H1 (cell line): ENCODE data around the gene NUSAP1. TPM values are rescaled to one million over a fixed set of nuclear protein-coding genes. Genes with fewer than 3 reads are reported as not detected.

ENCODE experiments used
- CTCF ChIA-PET: fragments of 300-600 bp; sonication (Branson Sonifier 250); formaldehyde crosslinking; loops from one replicate; lab custom pipeline; 2021; ENCODE audit not compliant: partially characterized antibody; lab: Charles Lee
- POLR2A ChIA-PET: fragments of 300-600 bp; sonication (Branson Sonifier 250); formaldehyde crosslinking; loops from one replicate; lab custom pipeline; 2021; ENCODE audit warnings: inconsistent platforms; ENCODE audit not compliant: partially characterized antibody; lab: Charles Lee
- DNase-seq, 2 experiments: peaks; one replicate each; pipeline versions ENCODE4 v3.0.0 to v3.0.0-alpha.2; 2010 to 2022; ENCODE audit warnings: low spot score in 2 of 2, low read depth in 1 of 2, mixed read lengths in 1 of 2
- FAIRE-seq: peaks from 2 replicates; lab custom pipeline; 2011; peaks lifted over from hg19 to GRCh38; lab: Jason Lieb, UNC
- H2AFZ ChIP-seq: 2 replicates; pipeline ENCODE4 v1.8.1; 2012; ENCODE audit warnings: low read length, inconsistent platforms
- H2AK5ac ChIP-seq: 2 replicates; pipeline ENCODE4 v1.6.1; 2013; ENCODE audit warnings: low read depth, low read length
- H2BK120ac ChIP-seq: replicated peaks from 2 replicates; pipeline ENCODE3; 2013; ENCODE audit warnings: low read depth, low read length, inconsistent platforms
- H2BK12ac ChIP-seq: 2 replicates; pipeline ENCODE4 v1.6.1; 2013; ENCODE audit warnings: low read depth, low read length
- H2BK15ac ChIP-seq: 2 replicates; pipeline ENCODE4 v1.6.1; 2013; ENCODE audit warnings: low read length
- H2BK20ac ChIP-seq: 2 replicates; pipeline ENCODE4 v1.6.1; 2013; ENCODE audit warnings: low read length
- H2BK5ac ChIP-seq: 2 replicates; pipeline ENCODE4 v1.6.1; 2013; ENCODE audit warnings: low read depth, low read length
- H3K14ac ChIP-seq: 2 replicates; pipeline ENCODE4 v1.6.1; 2013; ENCODE audit warnings: inconsistent platforms; ENCODE audit not compliant: insufficient read length
- H3K18ac ChIP-seq: 2 replicates; pipeline ENCODE4 v1.6.1; 2013; ENCODE audit warnings: low read length; ENCODE audit errors: extremely low read depth
- H3K23ac ChIP-seq: 2 replicates; pipeline ENCODE4 v1.6.1; 2013; ENCODE audit warnings: inconsistent platforms; ENCODE audit not compliant: insufficient read length
- H3K23me2 ChIP-seq: 2 replicates; pipeline ENCODE4 v1.6.1; 2013; ENCODE audit warnings: low read depth, low read length
- H3K27ac ChIP-seq: 2 replicates; pipeline ENCODE4 v1.6.1; 2011; ENCODE audit warnings: low read depth, low read length, inconsistent platforms
- H3K27me3 ChIP-seq, 4 experiments: replicated peaks in 1 of 4; 1 replicate in 1 of 4; 2 replicates in 3 of 4; pipeline versions ENCODE4 v1.6.1 to v1.8.1; 2011 to 2013; ENCODE audit warnings: low read length in 3 of 4, mild to moderate bottlenecking in 3 of 4, inconsistent platforms in 2 of 4, mixed read lengths in 2 of 4, moderate library complexity in 1 of 4; ENCODE audit not compliant: control insufficient read depth in 3 of 4, insufficient read depth in 3 of 4; ENCODE audit errors: extremely low read depth in 1 of 4
- H3K36me3 ChIP-seq, 4 experiments: 2 replicates each; pipeline versions ENCODE4 v1.6.1 to v1.8.1; 2011 to 2013; ENCODE audit warnings: mild to moderate bottlenecking in 4 of 4, low read length in 3 of 4, moderate library complexity in 2 of 4, control low read depth in 1 of 4, inconsistent platforms in 1 of 4; ENCODE audit not compliant: insufficient read depth in 4 of 4, control insufficient read depth in 2 of 4
- H3K4ac ChIP-seq: replicated peaks from 2 replicates; pipeline ENCODE3; 2013; ENCODE audit warnings: low read length, low read depth, mixed read lengths, inconsistent platforms; ENCODE audit not compliant: insufficient read length
- H3K4me1 ChIP-seq, 4 experiments: replicated peaks in 1 of 4; 1 replicate in 1 of 4; 2 replicates in 3 of 4; pipeline versions ENCODE4 v1.6.1 to v1.8.1; 2011 to 2013; ENCODE audit warnings: low read length in 3 of 4, inconsistent platforms in 2 of 4, mixed read lengths in 1 of 4; ENCODE audit not compliant: insufficient read depth in 4 of 4, control insufficient read depth in 3 of 4
- H3K4me2 ChIP-seq, 2 experiments: 2 replicates each; pipeline versions ENCODE4 v1.6.1 to v1.8.1; 2011 to 2013; ENCODE audit warnings: low read depth in 2 of 2, low read length in 2 of 2, control low read depth in 1 of 2, inconsistent platforms in 1 of 2, mild to moderate bottlenecking in 1 of 2; ENCODE audit not compliant: insufficient read depth in 1 of 2
- H3K4me3 ChIP-seq, 4 experiments: fragments of 200-600, 300-600 bp in 1 of 4; sonication (generic), shearing (Covaris generic), sonication (Bioruptor Twin) in 1 of 4; 2 replicates each; pipeline versions ENCODE4 v1.5.1 to v1.8.1; 2011 to 2016; ENCODE audit warnings: low read length in 4 of 4, low read depth in 3 of 4, control low read depth in 2 of 4, inconsistent platforms in 2 of 4, mild to moderate bottlenecking in 2 of 4, mixed read lengths in 1 of 4, moderate library complexity in 1 of 4; ENCODE audit not compliant: insufficient read depth in 2 of 4; ENCODE audit errors: extremely low read depth in 1 of 4
- H3K56ac ChIP-seq: replicated peaks from 2 replicates; pipeline ENCODE3; 2013; ENCODE audit warnings: low read depth, mild to moderate bottlenecking, mixed read lengths, low read length, inconsistent platforms; ENCODE audit not compliant: insufficient read length
- H3K79me1 ChIP-seq: 2 replicates; pipeline ENCODE4 v1.6.1; 2013; ENCODE audit warnings: low read depth, low read length, control low read depth
- H3K79me2 ChIP-seq, 2 experiments: 2 replicates each; pipeline versions ENCODE4 v1.6.1 to v1.8.1; 2012 to 2013; ENCODE audit warnings: low read length in 2 of 2, mild to moderate bottlenecking in 2 of 2, inconsistent platforms in 1 of 2; ENCODE audit not compliant: insufficient read depth in 2 of 2, control insufficient read depth in 1 of 2
- H3K9ac ChIP-seq, 4 experiments: replicated peaks in 1 of 4; 1 replicate in 1 of 4; 2 replicates in 3 of 4; pipeline versions ENCODE4 v1.6.1 to v1.8.1; 2011 to 2013; ENCODE audit warnings: low read depth in 3 of 4, low read length in 3 of 4, control low read depth in 2 of 4, mild to moderate bottlenecking in 2 of 4, moderate library complexity in 2 of 4, inconsistent platforms in 1 of 4; ENCODE audit errors: extremely low read depth in 1 of 4
- H3K9me3 ChIP-seq, 2 experiments: 2 replicates each; pipeline versions ENCODE4 v1.6.1 to v1.8.1; 2012 to 2013; ENCODE audit warnings: mild to moderate bottlenecking in 2 of 2, moderate library complexity in 2 of 2, control low read depth in 1 of 2, inconsistent platforms in 1 of 2, low read depth in 1 of 2, low read length in 1 of 2, mixed read lengths in 1 of 2; ENCODE audit not compliant: insufficient read depth in 2 of 2
- H4K20me1 ChIP-seq, 2 experiments: replicated peaks in 1 of 2; 2 replicates each; pipeline versions ENCODE3 to v1.8.1; 2011 to 2013; ENCODE audit warnings: inconsistent platforms in 2 of 2, low read length in 2 of 2, mild to moderate bottlenecking in 1 of 2; ENCODE audit not compliant: insufficient read depth in 2 of 2, control insufficient read depth in 1 of 2
- H4K5ac ChIP-seq: 2 replicates; pipeline ENCODE4 v1.6.1; 2013; ENCODE audit warnings: low read length, low read depth, mixed read lengths, inconsistent platforms; ENCODE audit not compliant: insufficient read length
- H4K8ac ChIP-seq: 2 replicates; pipeline ENCODE4 v1.8.0; 2013; ENCODE audit warnings: mild to moderate bottlenecking, moderate library complexity, low read length, inconsistent platforms; ENCODE audit not compliant: insufficient read depth; ENCODE audit errors: extremely low read depth
- H4K91ac ChIP-seq: replicated peaks from 2 replicates; pipeline ENCODE3; 2013; ENCODE audit warnings: low read length, mixed read lengths, inconsistent platforms; ENCODE audit not compliant: insufficient read length
- CEBPB ChIP-seq: IDR thresholded peaks from 2 replicates; pipeline ENCODE4 v1.6.1; 2012; ENCODE audit warnings: low read depth, low read length
- NRF1 ChIP-seq: IDR thresholded peaks from 2 replicates; pipeline ENCODE4 v1.6.1; 2011; ENCODE audit warnings: mild to moderate bottlenecking, low read depth, low read length, improper control_type of control experiment
- POLR2A ChIP-seq, 2 experiments: IDR thresholded peaks; 1 replicate in 1 of 2; 2 replicates in 1 of 2; pipeline ENCODE4 v1.6.1; 2011; ENCODE audit warnings: low read depth in 2 of 2, low read length in 2 of 2, mild to moderate bottlenecking in 2 of 2; ENCODE audit errors: control extremely low read depth in 1 of 2
- RNF2 ChIP-seq: fragments of 200-900, 300-1000 bp; sonication (generic); IDR thresholded peaks from 2 replicates; pipeline ENCODE4 v1.7.1; 2016; ENCODE audit warnings: borderline replicate concordance, low read depth, mild to moderate bottlenecking, antibody characterized with exemption, low read length; ENCODE audit not compliant: poor library complexity, severe bottlenecking; ENCODE audit errors: missing control alignments
- SIN3A ChIP-seq, 2 experiments: IDR thresholded peaks in 1 of 2; conservative IDR thresholded peaks in 1 of 2; 2 replicates each; pipeline ENCODE4 v1.6.1; 2011 to 2012; ENCODE audit warnings: low read length in 2 of 2, improper control_type of control experiment in 1 of 2, low read depth in 1 of 2, mild to moderate bottlenecking in 1 of 2
- TCF12 ChIP-seq: IDR thresholded peaks from 2 replicates; pipeline ENCODE4 v1.6.1; 2011; ENCODE audit warnings: low read depth, mild to moderate bottlenecking, low read length
- WGBS, 2 experiments: shearing (Covaris generic) in 1 of 2; methylation state at CpG; one replicate each; pipeline versions ENCODE4 v1.1.6 to v1.1.7; 2013 to 2015; ENCODE audit warnings: low lambda C conversion rate in 2 of 2, mixed read lengths in 2 of 2, inconsistent platforms in 1 of 2, low coverage in 1 of 2, missing lambda C conversion rate in 1 of 2; ENCODE audit not compliant: insufficient replicate concordance in 2 of 2, insufficient coverage in 1 of 2, insufficient read length in 1 of 2; ENCODE audit errors: extremely low coverage in 1 of 2, missing lambda C conversion rate in 1 of 2; 5-methylcytosine and 5-hydroxymethylcytosine counted together
- polyA plus RNA-seq, 7 experiments: library from polyadenylated mRNA; depleted of rRNA in 3 of 7; stranded (reverse) in 5 of 7; unstranded in 2 of 7; fragments of >200 nt in 5 of 7; fragments of 200-250 nt in 2 of 7; gene quantifications; 1 replicate in 5 of 7; 2 replicates in 1 of 7; 4 replicates in 1 of 7; pipeline versions ENCODE4 v1.2.1 to v1.2.3, GENCODE V29; 2011 to 2013; ENCODE audit warnings: missing spikeins in 2 of 7, mixed read lengths in 2 of 7
- total RNA-seq: library from RNA; stranded (reverse); fragmentation: NEBNext Ultra II Directional; extraction: Animal tissue kit (Norgen Biotek cat#: 25700); gene quantifications from 2 replicates; pipeline ENCODE4 v1.2.1, GENCODE V29; 2021

NUSAP1 gene
- total and polyA plus RNA-seq, 2 of the 8 experiments (the other 6 are each of a cell fraction or from before 2014, with no cell fraction given) = 60.8 to 144 TPM

DNA sequence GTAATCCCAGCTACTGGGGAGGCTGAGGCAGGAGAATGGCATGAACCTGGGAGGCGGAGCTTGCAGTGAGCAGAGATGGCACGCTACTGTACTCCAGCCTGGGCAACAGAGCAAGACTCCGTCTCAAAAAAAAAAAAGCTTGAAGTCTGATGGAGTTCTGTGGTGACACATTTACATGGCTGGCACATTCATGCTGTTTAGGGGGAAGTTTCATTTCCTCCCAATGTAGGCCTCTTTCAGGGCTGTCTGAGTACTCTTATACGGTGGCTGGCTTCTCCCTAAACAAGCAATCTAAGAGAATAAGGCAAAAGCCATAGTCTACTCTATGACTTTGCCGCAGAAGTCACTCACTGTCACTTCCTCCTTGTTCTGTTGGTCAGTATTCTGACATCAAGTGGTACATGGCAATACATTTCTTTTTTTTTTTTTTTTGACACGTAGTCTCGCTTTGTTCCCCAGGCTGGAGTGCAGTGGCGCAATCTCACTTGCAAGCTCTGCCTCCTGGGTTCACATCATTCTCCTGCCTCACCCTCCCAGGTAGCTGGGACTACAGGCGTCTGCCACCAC is 41.5 kb upstream of the NUSAP1 start:
- H3K27ac ChIP-seq = no peak overlapping the region
- no peaks in the 10 kb centered on the region for H3K4me1 ChIP-seq
- H2BK20ac ChIP-seq = no peak overlapping the region
- H3K36me3 ChIP-seq = peaks cover 14 to 65% (median 41%) of the 10 kb centered on the region in 4 experiments
- H3K9me3 ChIP-seq = no peaks in the 10 kb centered on the region
- H3K4me2 ChIP-seq = no peak overlapping the region
- no peak overlapping the region for H3K4ac ChIP-seq
- no peaks in the 10 kb centered on the region for H3K23me2 ChIP-seq
- no peak for DNase-seq
- 93% methylated on average over 9 of the region's 9 CpGs; no CpG with 5 or more reads in 1 of the 2 experiments for WGBS, 2 experiments
- H2AFZ ChIP-seq = no peak overlapping the region
- no peak overlapping the region for H2AK5ac ChIP-seq
- no peak overlapping the region for H3K14ac ChIP-seq
- no peak overlapping the region for H3K4me3 ChIP-seq
- CTCF ChIA-PET = interaction anchor here (0.7 to 0.9 kb wide), 2 partner anchors 10 to 385 kb away, joined by 3 read pairs; no protein-coding TSS in a partner anchor
- no peak overlapping the region for H2BK15ac ChIP-seq
- POLR2A ChIA-PET = interaction anchor here (0.6 to 4.0 kb wide), 7 partner anchors 7 to 42 kb away, joined by 3 to 18 read pairs (median 5); partner anchors contain the start of genes NUSAP1 and OIP5
- H3K9ac ChIP-seq = no peak overlapping the region
- H3K79me2 ChIP-seq = peaks cover 0 to 47% of the 10 kb centered on the region in 2 experiments; a peak in 3 of 4 replicates
- H4K20me1 ChIP-seq = peaks cover 5 to 7% of the 10 kb centered on the region in 2 experiments
- H2BK12ac ChIP-seq = no peak overlapping the region
- no peak overlapping the region for H4K5ac ChIP-seq
- no peak for FAIRE-seq
- H2BK5ac ChIP-seq = no peak overlapping the region
- H4K8ac ChIP-seq = no peak overlapping the region
- H3K79me1 ChIP-seq = peaks cover 3% of the 10 kb centered on the region; the same call in 1 of the 2 replicates
- H2BK120ac ChIP-seq = no peak overlapping the region
- H3K23ac ChIP-seq = no peak overlapping the region
- H3K18ac ChIP-seq = no peak overlapping the region
- no peaks in the 10 kb centered on the region for H3K27me3 ChIP-seq
- TF ChIP-seq POLR2A (IDR thresholded peaks at IDR 0.05; ENCODE audit: control extremely low read depth in 1 of 2, low read depth in 2 of 2, low read length in 2 of 2) (peak in 1 of 2 experiments; percentile 11; a peak in 1 of 3 replicates), SIN3A (conservative IDR thresholded peaks at IDR 0.05 in 1 of 2, IDR thresholded peaks at IDR 0.05 in 1 of 2; ENCODE audit: low read depth in 1 of 2, low read length in 2 of 2) (no peak), NRF1 (no peak), TCF12 (no peak), RNF2 (no peak), CEBPB (no peak)
- no peak overlapping the region for H4K91ac ChIP-seq
- H3K56ac ChIP-seq = no peak overlapping the region
